Cardiac muscle cell (in vitro differentiated cells and primary cell): ENCODE data around the gene ACTR2. TPM values are rescaled to one million over a fixed set of nuclear protein-coding genes. Genes with fewer than 3 reads are reported as not detected.

Experiments used
- DNase-seq, 2 donors: peaks; one replicate each; pipeline versions ENCODE4 v3.0.0 to v3.0.0-alpha.2; 2010 to 2017; ENCODE audit warnings: low read depth in 1 of 2, low spot score in 1 of 2
- H3K27ac ChIP-seq: fragments of 200-600 bp; sonication (generic); 2 replicates; pipeline ENCODE4 v1.5.1; 2016
- H3K27me3 ChIP-seq: fragments of 200-600 bp; sonication (generic); 2 replicates; pipeline ENCODE4 v1.6.0; 2016; ENCODE audit warnings: control low read depth
- H3K36me3 ChIP-seq: fragments of 200-600 bp; sonication (generic); 2 replicates; pipeline ENCODE4 v1.5.1; 2016; ENCODE audit warnings: control low read depth
- H3K4me1 ChIP-seq: fragments of 200-600 bp; sonication (generic); 2 replicates; pipeline ENCODE4 v1.8.1; 2017; ENCODE audit warnings: low read depth, mild to moderate bottlenecking, mixed run types
- H3K4me3 ChIP-seq: fragments of 200-600 bp; sonication (generic); 2 replicates; pipeline ENCODE4 v1.5.1; 2016; ENCODE audit warnings: mild to moderate bottlenecking
- H3K9me3 ChIP-seq: fragments of 200-600 bp; sonication (generic); 2 replicates; pipeline ENCODE4 v1.5.1; 2017; ENCODE audit warnings: low read depth, mild to moderate bottlenecking, control low read depth
- CTCF ChIP-seq: IDR thresholded peaks from 2 replicates; pipeline ENCODE4 v1.5.1; 2012; ENCODE audit warnings: low read depth, mild to moderate bottlenecking, low read length
- polyA plus RNA-seq: library from polyadenylated mRNA; unstranded; fragments of >200 nt; fragmentation: Nextera tagmentation; extraction: Ambion mirVana; gene quantifications from 2 replicates; pipeline ENCODE4 v1.2.1, GENCODE V29; 2016
- total RNA-seq: library from RNA; depleted of rRNA; stranded (reverse); fragments of >200 nt; gene quantifications from 2 replicates; pipeline ENCODE4 v1.2.3, GENCODE V29; 2016

Gene ACTR2
- total and polyA plus RNA-seq, 2 experiments from 2014 or later: 29.5 to 39.3 TPM

- no peaks in the 10 kb centered on the region for H3K36me3 ChIP-seq
- H3K27me3 ChIP-seq: peaks cover 24% of the 10 kb centered on the region
- H3K9me3 ChIP-seq: no peaks in the 10 kb centered on the region
- no peak overlapping the region for H3K27ac ChIP-seq
- DNase-seq: no peak
- no peak for TF ChIP-seq CTCF
- H3K4me3 ChIP-seq: no peak overlapping the region
- H3K4me1 ChIP-seq: peaks cover 29% of the 10 kb centered on the region
These were observed 52.1 kb downstream of the ACTR2 start for GRCh38 chr2:65279756-65280155.

- DNase-seq: peak in 1 of 2 donors; percentile 69
- Histone ChIP-seq H3K9me3 (no peaks in the 10 kb centered on the region), H3K4me3 (no peak overlapping the region), H3K4me1 (peaks cover 20% of the 10 kb centered on the region), H3K27ac (no peak overlapping the region), H3K27me3 (peaks cover 26% of the 10 kb centered on the region), H3K36me3 (no peaks in the 10 kb centered on the region)
- TF ChIP-seq CTCF: no peak
These were observed 54.2 kb downstream of the ACTR2 start for GRCh38 chr2:65281627-65282351.

- no peak for TF ChIP-seq CTCF
- H3K27ac ChIP-seq: no peak overlapping the region
- peaks cover 12% of the 10 kb centered on the region for H3K4me1 ChIP-seq
- H3K9me3 ChIP-seq: no peaks in the 10 kb centered on the region
- H3K27me3 ChIP-seq: peaks cover 31% of the 10 kb centered on the region
- no peak for DNase-seq
- H3K36me3 ChIP-seq: no peaks in the 10 kb centered on the region
- H3K4me3 ChIP-seq: no peak overlapping the region
These were observed 54.9 kb downstream of the ACTR2 start for GRCh38 chr2:65282477-65283053.

GRCh38 chr2:65287364-65287763, 59.7 kb downstream of the ACTR2 start:
- no peak overlapping the region for H3K27ac ChIP-seq
- peaks cover 28% of the 10 kb centered on the region for H3K27me3 ChIP-seq
- H3K4me3 ChIP-seq: no peak overlapping the region
- H3K9me3 ChIP-seq: no peaks in the 10 kb centered on the region
- TF ChIP-seq CTCF: no peak
- no peak for DNase-seq
- H3K4me1 ChIP-seq: no peaks in the 10 kb centered on the region
- no peaks in the 10 kb centered on the region for H3K36me3 ChIP-seq

- TF ChIP-seq CTCF: no peak
- Histone ChIP-seq H3K4me3 (no peak overlapping the region), H3K36me3 (no peaks in the 10 kb centered on the region), H3K9me3 (no peaks in the 10 kb centered on the region), H3K27me3 (peaks cover 18% of the 10 kb centered on the region), H3K4me1 (no peaks in the 10 kb centered on the region), H3K27ac (no peak overlapping the region)
- no peak for DNase-seq
These were observed 63.8 kb downstream of the ACTR2 start for GRCh38 chr2:65291216-65292105.
